NK-92 treated with Interleukin-12 subunit alpha and Interleukin-12 subunit beta, amount 100 ng/mL, for 24 hours (cell line): ENCODE results near the gene STAT4.
A peak's percentile ranks its signal among the peaks of the same experiment; 100 is the strongest.

ENCODE experiments used
- DNase-seq: peaks from one replicate; lab custom pipeline; 2025; lab: John Stamatoyannopoulos, UW

STAT4 gene

DNA sequence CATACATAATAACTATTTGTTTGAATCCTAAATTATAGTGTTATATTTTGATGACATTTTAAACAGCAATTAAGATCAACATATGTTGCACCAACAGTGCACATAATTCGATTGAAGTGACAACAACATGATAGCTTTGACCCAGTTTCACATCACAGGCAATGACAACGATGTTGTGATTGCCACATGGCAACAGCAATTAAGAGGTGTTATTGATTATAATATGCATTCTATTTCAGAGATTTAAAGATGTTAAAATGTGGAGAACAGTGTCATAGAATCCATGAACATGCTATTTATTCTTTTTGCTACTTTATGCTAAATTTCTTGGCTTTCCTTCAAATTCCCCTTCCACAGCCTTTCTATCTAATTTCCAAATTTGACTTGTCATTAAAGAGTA, 68.5 kb downstream of the STAT4 start:
- no peak for DNase-seq

DNA sequence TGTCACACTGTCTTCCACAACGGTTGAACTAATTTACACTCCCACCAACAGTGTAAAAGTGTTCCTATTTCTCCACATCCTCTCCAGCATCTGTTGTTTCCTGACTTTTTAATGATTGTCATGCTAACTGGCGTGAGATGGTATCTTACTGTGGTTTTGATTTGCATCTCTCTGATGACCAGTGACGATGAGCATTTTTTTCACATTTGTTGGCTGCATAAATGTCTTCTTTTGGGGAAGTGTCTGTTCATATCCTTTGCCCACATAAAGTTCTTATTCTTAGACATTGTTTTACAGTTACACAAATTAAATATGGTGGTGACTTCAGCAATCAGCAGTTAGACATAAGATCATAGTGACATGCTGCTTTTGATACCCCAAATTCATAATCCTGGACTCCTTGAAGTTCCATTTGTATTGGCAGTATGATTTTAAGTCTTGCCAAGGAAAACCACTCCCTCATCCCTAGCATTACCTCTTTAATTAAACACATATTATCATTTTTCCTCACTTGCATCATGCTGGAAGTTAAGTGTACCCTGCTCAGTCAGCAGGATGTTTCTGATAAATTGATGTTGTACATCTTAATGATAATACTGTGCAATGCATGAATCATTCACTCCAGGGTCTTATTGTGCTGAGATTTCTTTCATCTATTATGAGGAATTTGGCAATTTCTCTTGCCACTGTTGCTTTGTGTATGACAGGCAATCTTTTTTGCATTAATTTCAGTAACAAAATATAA, 69.2 kb downstream of the STAT4 start:
- DNase-seq, result no peak

DNA sequence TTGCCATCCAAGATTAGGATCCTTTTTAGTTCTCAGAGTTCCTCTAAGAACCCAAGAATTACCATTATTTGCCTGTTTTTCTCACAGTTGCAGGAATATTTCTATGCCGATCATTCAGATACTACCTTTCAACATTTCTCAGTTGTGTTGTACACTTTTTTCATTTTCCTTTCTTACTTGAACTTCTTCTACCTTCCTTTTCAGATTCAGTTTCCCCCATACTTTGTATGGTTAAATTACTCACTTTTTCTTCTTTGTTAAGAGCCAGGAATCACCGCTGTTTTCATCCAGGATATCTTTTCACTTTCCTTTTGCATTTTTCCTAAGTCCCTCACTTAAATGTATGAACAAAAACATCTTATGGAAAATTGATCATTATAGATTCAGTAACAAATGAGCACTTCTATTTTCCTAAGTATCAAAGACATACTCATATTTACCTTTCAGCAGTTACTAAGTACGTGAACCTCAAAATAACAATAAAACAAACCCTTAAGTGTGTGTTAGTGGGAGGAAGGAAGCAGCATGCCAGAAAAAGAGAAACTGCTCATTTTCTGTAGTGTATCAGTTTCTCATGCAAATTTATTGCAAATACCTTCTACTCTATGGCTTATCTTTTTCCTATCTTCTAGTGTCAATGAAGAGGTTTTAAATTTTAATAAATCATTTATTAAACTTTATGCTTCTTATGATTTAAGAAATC, 72.5 kb downstream of the STAT4 start:
- DNase-seq, result no peak

DNA sequence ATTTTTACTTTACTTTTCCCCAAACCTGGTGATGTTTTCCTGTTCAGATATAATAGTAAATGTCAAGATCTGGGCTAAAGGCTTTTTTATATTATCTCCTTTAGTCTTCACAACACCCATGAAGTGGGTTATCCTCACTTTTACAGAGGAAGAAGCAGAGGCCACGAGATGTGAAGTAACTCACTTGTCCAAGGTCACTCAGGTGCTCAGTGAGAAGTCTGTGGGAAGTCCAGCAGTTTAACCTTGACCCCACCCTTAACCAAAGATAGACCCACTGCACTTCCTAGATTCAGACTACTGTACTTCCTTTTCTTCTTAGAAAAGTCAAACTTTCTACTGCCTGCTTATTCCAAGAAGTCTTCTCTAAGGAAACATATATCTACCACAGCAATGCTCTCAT, 80.5 kb downstream of the STAT4 start:
- no peak for DNase-seq

DNA sequence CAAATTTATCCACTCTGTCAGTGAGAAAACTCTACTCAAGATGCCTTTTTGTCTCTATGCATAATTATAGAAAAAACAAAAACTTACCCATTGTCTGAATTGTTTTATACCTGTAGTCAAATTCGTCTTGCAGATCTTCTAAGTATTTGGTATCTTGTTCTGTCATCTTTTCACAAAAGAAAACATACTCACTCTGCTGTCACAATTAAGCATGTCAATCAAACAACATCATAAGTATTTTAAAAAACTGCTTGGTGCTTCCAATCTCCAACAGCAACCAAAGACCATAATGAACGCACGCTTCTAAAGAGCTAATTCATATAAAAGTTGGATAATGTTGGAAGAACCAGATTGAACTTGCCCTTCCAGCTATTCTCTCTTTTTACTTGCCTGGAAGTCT, 81.2 kb downstream of the STAT4 start:
- DNase-seq, result no peak

DNA sequence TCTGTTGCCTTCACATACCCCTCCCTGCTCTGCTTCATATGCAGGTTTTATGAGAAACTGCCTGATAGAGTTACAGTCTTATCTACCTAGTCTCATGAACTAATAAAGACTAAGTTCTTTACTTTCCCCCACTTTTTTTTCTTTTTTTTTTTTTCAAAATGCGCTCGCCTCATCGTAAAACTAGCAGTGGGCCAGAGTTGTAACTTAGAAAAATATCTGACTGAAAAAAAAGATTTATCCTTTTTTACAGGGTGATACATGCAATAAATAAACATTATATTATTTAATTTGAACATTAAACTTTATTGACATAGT, 83.9 kb downstream of the STAT4 start:
- DNase-seq, result no peak

DNA sequence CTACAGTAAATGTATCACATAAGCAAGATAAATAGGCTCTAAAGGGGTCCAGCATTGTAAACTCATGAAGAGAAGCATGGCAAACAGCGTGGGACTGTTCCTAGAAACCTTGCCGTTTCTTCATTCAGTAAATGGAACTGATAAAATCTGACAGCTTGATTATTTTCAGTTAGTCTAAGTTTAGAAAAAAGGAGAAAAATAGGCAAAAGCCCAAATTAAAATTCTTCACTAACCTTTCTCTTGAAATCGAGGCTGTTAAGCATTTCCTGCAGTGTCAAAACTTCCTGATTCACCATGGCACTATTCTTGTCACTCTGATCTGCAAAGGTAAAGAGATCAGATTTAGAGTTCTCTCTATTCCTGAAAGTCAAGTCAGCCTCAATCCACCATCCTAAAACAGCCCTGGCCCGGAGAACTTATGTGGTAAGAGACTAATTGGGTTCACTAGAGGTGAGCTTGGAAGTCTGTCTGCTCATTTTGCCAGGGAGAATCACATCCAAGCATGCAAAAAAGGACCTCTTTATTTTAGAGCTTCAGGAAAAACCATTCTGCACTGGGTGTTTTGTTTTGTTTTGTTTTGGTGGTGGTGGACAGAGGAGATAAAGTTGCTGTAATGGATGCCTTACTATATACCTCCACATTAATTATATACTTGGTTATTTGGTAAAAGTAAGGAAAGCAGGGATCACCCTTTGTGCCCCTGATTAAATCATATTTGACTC, 84.4 kb downstream of the STAT4 start:
- DNase-seq, result no peak

DNA sequence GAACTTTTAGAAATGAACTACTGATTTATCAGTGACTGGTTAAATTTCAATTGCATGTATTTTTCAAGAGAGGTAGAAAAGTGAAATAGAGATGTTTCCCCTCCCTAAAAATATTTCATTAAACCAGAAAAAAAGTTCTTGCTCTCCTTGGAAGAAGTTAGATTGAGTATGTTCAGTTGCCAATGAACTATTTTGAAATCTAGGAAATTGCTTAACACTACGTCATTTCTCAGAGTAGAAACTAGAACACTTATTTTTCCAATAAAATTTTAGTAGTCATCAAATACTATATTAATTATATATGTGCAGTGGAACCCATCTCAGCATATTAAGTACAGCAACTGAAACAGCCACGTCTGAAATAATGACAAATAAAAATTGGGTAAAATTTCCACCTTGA, 85.0 kb downstream of the STAT4 start:
- DNase-seq, result no peak

DNA sequence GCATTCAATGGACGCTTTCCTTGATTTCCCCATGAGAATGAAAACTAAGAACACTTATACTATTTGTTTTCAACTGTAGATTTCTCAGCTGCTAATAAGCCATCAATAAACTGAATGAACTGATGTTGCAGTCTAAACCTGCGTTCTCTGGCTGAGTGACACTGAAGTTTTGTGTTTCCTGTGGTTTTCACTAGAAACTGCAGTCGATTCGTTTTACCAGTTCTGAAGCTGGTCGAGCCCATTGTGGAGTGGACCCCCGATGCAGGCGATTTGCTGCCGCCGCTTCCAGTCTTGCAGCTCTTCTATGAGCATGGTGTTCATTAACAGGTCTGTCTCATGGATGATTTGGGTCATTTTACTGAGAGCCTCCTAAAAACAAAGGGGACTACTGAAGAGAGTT, 86.2 kb downstream of the STAT4 start:
- DNase-seq, result peak; percentile 60

DNA sequence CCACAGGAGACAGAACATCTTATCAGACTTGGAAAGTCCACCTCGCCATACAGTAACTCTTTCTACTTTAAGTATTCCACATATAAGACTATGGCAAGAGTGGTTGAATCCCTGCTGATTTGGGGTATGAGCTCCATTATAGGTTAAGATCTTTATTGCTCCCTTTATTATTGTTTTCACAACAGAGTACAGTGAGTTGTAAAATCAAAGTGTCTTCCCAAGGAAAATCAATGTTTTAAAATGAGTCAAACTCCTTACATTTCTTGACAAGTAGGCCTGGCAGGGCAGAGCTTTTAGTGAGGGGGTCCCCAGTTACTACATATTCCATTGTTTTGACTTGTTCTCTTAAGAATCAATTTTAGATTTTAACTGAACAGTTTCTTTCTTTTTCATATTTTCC, 87.2 kb downstream of the STAT4 start:
- no peak for DNase-seq

DNA sequence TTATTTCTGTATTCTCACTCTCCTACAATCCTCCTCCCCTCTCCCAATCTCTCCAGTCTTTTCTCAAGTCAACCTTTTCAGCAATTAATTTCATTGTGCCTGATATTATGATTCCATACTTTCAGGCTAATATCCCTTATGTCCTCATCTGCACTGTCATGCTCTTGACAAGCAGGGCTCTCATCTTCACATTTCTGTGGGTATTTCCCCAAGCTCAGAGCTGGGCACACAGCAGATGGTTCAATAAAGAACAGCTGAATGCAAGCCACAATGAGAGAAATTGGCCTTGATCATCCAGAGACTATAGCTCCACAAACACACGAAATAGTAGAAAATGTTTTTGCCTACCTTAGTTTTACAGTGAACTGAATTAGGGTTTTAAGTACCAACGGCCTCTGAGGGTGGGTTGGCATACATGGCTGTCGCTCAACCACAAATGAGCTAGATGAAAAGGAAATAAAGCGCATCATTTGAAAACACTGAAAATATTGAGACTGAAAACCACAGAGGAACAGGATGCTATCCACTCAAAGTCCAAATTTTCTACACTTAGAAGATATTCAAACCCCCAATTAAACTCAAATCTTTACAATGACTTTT, 89.3 kb downstream of the STAT4 start:
- no peak for DNase-seq

DNA sequence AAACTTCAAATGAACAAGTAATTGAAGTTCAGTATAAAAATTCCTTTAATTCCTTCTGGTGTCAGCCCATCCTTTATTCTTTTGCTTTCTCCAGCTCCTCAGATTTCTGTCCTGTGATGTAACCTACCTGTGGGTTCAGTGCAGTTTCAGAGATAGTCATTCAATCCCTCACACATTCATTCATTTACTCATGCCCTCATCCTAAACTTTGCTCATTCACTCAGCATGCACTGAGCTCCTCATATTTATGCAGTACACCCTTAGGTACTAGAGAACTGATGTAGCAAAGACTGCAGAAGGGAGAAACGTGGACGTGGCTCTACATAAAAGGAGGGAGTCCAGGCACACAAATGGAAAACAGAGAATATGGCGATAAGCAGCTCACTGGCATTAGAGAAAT, 91.5 kb downstream of the STAT4 start:
- no peak for DNase-seq

DNA sequence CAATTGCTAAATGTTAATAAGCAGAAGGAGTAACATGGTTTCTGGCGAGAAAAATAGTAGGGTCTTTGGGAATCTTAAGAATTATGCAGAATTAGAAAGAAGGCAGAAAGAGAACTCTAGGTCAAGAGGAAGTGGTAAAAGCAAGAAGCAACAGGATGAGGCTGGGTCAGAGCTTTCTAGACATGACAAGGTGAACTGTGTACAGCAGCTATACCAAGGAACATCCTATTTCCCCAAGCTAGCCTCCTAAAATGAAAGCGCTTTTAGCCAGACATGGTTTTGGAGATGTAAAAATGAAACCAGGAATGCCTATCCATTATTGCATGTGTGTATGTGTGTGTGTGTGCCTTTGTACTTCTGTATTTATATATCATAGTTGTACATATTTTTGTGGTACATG, 94.6 kb downstream of the STAT4 start:
- DNase-seq, result no peak

DNA sequence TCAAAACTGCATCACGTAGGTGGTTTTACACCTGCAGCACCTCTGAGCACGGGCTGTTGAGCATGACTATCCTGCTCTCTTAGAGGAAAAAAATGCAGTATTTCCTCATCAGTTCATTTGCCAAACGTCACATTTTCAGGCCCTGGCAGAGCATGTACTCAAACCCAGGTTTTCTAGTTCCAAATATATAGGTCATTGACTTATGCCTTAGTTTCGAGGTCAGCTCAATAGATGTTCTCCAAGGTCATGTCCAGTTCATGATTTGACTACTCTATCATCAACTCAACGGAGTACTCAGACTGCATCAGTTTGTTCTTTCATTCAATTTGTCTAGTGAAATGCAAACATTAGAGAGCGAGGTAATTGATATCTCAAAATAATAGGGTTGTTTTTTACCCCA, 97.5 kb downstream of the STAT4 start:
- DNase-seq, result no peak

DNA sequence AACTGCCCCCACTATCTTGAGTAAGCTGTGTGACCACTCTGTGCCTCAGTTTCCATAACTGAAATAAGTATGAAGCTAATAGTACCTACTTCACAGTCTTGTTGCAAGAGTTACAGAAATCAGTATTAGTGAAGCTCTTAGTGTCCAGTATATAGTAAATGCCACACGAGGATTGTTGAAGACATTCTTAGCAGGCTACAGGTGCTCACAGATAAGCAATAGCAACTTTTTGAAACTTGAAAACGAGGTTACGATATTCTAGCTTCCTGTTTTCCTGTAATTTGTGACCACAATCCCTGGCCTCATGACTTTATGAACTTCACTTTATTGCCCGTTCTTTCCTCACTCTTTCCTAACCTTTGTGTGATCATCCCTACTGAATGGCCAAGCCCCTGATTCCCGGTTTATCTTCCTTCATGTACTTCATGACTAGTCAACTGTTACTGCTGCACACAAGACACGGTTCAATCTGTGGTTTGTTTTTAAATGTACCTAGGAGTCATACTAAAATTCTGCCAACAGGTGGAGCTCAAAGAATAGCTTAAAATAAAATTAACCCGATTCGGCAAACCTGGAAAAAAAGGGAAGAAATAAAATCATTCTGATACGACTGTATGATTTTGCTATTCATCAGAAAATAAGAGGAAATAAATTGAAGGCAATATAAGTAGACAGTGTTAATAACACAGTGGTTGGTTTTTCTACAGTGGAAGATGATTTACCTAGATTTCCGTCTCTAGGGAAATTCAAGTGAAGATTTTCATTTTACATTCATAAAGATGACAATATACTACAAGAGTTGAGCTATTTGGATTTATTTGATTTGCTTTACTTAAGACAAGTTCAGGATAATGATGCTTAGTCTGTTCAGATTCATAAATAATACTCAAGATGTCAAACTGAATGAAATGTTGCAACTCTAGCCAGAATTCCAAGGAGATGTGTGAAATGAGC, 98.7 kb downstream of the STAT4 start:
- no peak for DNase-seq

DNA sequence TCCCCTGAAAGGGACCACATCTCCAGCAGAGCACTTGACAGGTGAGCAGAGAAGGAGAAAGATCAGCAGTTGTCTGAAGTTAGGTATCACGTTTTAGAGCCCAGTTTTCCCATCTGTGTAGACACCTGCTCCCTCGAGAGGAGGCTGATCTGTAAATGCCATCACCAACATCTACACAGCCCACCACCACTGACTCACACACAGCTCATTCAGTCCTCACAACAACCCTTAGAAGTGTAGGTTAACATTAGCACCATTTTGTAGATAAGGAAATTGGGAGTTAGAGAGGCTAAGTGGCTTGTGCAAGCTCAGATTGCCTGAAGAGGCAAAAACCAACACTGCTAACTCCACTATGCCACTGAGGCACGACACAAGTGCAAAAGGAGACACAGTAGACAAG, 99.6 kb downstream of the STAT4 start:
- no peak for DNase-seq

DNA sequence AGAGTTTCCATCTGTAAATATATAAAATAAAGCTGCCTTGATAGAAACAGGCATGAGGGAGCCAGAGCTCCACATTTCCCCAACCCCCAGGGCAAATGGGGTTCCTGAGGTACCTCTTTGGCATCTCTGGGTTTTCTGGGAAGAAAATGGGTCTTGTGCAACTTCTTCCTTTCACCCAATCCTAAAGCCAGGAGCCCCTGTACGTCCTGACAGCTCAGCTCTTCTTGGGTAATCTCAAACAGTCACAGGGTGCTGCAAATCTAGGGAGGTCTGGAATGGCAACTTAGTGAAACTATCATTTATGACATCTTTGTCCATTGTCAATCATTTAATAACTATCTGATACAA, 100.2 kb downstream of the STAT4 start:
- no peak for DNase-seq

DNA sequence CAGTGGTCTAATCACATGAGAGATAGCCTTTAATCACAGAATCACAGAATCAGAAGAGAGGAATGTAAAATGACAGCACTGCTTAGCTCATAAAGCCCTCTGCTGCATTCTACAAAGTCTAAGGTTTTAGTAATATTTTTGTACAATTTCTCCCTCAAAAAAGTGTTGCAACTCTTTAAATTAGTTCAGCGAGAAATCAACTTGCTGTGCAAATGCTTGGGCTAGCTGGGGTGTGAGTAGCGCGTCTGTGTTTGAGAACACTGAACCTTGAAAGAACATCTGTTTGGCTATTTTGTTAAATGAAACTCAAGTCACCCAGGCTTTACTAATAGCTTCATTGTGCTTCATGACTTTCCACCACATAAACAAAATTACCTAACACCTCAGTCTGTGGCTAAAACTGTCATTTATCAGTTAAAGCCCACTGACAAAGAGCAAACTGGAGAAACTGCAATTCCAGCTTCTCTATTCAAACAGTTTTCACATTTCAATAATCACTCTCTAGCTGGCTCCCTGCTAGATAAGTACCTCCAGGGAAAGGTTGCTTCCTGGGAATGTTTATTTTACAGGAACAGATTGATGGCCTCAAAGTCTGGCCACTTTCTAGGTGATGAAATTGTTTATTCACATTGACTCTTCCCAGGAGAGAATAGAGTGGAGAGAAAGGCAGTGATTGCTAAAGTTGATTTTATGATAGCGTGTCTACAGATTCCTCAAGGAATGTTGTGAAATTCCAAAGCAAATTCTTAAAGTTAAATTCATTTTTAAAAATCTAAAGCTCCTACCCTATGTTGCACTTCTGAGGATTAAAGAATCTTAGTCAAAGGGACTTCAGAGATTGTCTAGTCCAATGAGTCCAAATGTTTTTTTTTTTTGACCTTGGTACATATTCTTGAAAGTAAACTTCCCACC, 100.8 kb downstream of the STAT4 start:
- DNase-seq, result no peak

DNA sequence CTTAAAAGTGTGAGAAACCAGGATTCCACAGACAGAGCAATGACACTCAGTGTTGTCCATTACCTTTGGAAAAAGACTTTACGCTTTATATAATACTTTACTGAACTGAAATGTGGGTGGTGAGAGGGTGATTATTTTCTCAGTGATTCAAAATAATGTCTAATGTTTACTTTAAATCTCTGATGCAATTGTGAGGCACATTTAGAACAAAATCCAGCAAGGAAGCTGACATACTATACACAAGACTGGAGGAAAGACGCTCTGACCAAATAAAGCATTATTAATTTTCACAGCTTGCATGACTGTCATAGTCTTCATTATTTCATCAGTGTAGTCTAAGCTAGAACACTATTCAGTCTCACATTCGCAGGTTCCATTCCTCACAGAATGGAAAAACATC, 102.7 kb downstream of the STAT4 start:
- no peak for DNase-seq

DNA sequence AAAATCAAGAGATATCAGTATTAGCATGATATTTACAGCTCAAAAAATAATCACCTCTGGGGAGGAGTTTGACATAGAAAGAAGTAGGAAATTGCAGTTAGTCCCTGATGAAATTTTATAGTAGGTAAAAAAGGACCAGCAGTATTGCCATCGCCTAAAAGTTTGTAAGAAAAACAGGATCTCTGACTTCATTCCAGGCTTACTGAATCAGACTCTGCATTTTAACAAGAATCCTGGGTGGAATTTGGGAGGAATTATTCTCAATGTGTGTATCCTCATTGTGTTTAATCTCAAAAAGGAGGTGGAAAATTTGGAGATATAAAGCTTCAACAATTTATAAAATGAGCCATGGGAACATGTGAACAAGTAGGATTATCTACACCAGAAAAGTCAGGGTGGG, 105.7 kb downstream of the STAT4 start:
- DNase-seq, result no peak

DNA sequence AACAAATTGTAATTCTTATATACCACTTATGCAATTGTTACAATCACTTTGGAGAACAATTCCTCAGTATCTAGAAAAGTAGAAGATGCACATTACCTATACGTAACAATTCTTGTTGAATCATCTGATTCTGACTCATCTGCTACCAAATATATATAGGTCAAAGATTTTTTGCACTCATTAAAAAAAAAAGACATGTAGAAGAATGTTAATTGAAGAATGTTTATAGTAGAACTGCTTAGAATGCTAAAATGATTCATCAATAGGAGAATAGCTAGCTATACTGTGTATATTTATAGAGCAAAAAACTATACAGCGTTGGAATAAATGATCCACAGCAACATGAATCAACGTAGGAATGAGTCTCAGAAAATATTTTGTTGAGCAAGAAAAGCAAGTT, 107.4 kb downstream of the STAT4 start:
- no peak for DNase-seq
